A673 (cell line): ENCODE results near the gene IGFL4.

Experiments
- CTCF ChIP-seq: fragments of 300-800, 200-600 bp; sonication (generic); conservative IDR thresholded peaks from 2 replicates; pipeline ENCODE4 v1.5.1; 2017; ENCODE audit warnings: low read depth, mild to moderate bottlenecking, antibody characterized with exemption, low read length, moderate library complexity, mixed read lengths
- EZH2 ChIP-seq: fragments of 200-600 bp; sonication (generic); IDR thresholded peaks from 2 replicates; pipeline ENCODE4 v1.6.1; 2017; ENCODE audit warnings: borderline replicate concordance, low read depth, mild to moderate bottlenecking, mixed read lengths, antibody characterized with exemption, low read length; ENCODE audit not compliant: poor library complexity, severe bottlenecking

DNA sequence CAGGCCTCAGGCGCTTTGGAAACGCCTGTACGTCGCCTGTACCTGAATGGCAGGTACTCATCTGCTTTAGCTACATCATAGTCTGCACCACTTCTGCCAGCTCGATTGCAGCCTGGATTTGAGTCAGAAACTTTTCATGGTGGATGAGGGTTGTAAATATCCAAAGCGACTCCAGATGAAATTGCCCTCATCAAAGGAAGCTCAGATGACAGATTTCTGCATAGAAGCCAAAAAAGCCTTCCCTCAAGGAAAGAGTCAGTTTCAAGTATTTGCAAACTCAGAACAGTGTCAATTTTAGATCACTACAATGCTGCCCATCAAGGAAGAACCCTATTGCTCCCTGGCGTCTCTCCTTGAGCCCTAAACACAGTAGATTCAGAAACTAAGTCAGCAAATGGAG, 38.8 kb upstream of the IGFL4 start:
- TF ChIP-seq CTCF (no peak), EZH2 (no peak)
